ACC112 (cell line): ENCODE results near the gene CENPVL1.
"Not testable (repeated sequence)": the region's sequence is repeated elsewhere in the genome, so short reads cannot be mapped to it uniquely, and the experiment has no call there.

ENCODE experiments used
- H2AFZ ChIP-seq: fragments of 200-600 bp; sonication (generic); one replicate; pipeline ENCODE4 v1.6.0; 2017; ENCODE audit warnings: antibody characterized with exemption, low read length; ENCODE audit not compliant: unreplicated experiment
- H3K27ac ChIP-seq: fragments of 200-600 bp; sonication (generic); 2 replicates; pipeline ENCODE4 v1.5.1; 2014; ENCODE audit warnings: low read depth, mild to moderate bottlenecking, antibody characterized with exemption, low read length, moderate library complexity
- H3K27me3 ChIP-seq: fragments of 200-600 bp; sonication (generic); 2 replicates; pipeline ENCODE4 v1.6.1; 2014; ENCODE audit warnings: mild to moderate bottlenecking, antibody characterized with exemption, low read length, moderate library complexity, mixed read lengths; ENCODE audit not compliant: insufficient read depth
- H3K36me3 ChIP-seq: fragments of 200-600 bp; sonication (generic); 2 replicates; pipeline ENCODE4 v1.6.1; 2016; ENCODE audit warnings: mild to moderate bottlenecking, antibody characterized with exemption, low read length, moderate library complexity, mixed read lengths; ENCODE audit not compliant: insufficient read depth
- H3K4me1 ChIP-seq: fragments of 200-600 bp; sonication (generic); one replicate; pipeline ENCODE4 v1.6.1; 2016; ENCODE audit warnings: low read length, mixed read lengths; ENCODE audit not compliant: insufficient read depth, unreplicated experiment, control insufficient read depth
- H3K4me3 ChIP-seq: fragments of 200-600 bp; sonication (generic); 2 replicates; pipeline ENCODE4 v1.5.1; 2014; ENCODE audit warnings: mild to moderate bottlenecking, low read depth, low read length
- H3K79me2 ChIP-seq: fragments of 200-600 bp; sonication (generic); one replicate; pipeline ENCODE4 v1.6.0; 2016; ENCODE audit warnings: low read length; ENCODE audit not compliant: control insufficient read depth, unreplicated experiment, insufficient read depth

Gene CENPVL1

GRCh38 chrX:51710277-51711164 lies at the start of gene CENPVL1:
TSS of gene CENPVL1 (plus strand) at chrX:51710512. CDS start at chrX:51710512, 0 bp downstream.
- not testable (repeated sequence) for H3K4me3 ChIP-seq, H3K36me3 ChIP-seq, H3K79me2 ChIP-seq, H3K27ac ChIP-seq, H3K27me3 ChIP-seq, H2AFZ ChIP-seq, H3K4me1 ChIP-seq

GRCh38 chrX:51665981-51666380 lies 44.3 kb upstream of the CENPVL1 start:
- no peaks in the 10 kb centered on the region for H3K79me2 ChIP-seq
- no peaks in the 10 kb centered on the region for H3K4me1 ChIP-seq
- H3K27ac ChIP-seq = no peak overlapping the region
- no peak overlapping the region for H2AFZ ChIP-seq
- H3K4me3 ChIP-seq = no peak overlapping the region
- no peaks in the 10 kb centered on the region for H3K27me3 ChIP-seq
- no peaks in the 10 kb centered on the region for H3K36me3 ChIP-seq

GRCh38 chrX:51679689-51680433 lies 30.5 kb upstream of the CENPVL1 start:
- H3K36me3 ChIP-seq, H2AFZ ChIP-seq, H3K4me1 ChIP-seq, H3K27me3 ChIP-seq, H3K4me3 ChIP-seq, H3K27ac ChIP-seq, H3K79me2 ChIP-seq: not testable (repeated sequence)

GRCh38 chrX:51681808-51682719 lies 28.2 kb upstream of the CENPVL1 start:
- not testable (repeated sequence) for H3K4me1 ChIP-seq, H3K36me3 ChIP-seq, H3K27ac ChIP-seq, H3K4me3 ChIP-seq, H2AFZ ChIP-seq, H3K27me3 ChIP-seq, H3K79me2 ChIP-seq

- H2AFZ ChIP-seq, H3K4me1 ChIP-seq, H3K27ac ChIP-seq, H3K27me3 ChIP-seq, H3K36me3 ChIP-seq, H3K79me2 ChIP-seq, H3K4me3 ChIP-seq: not testable (repeated sequence)
These were observed 27.6 kb upstream of the CENPVL1 start, which contains the start of gene CENPVL2 for GRCh38 chrX:51682720-51683062. TSS of gene CENPVL2 (minus strand) at chrX:51682831. CDS start at chrX:51682831, 0 bp downstream.

GRCh38 chrX:51694254-51694653 lies 16.1 kb upstream of the CENPVL1 start:
- Histone ChIP-seq H3K27me3 (0 out of 2 replicates have a peak, but pooled peaks cover 8% of the 10 kb centered on the region), H3K4me1 (no peaks in the 10 kb centered on the region), H3K27ac (no peak overlapping the region), H3K79me2 (no peaks in the 10 kb centered on the region), H3K4me3 (no peak overlapping the region), H2AFZ (no peak overlapping the region), H3K36me3 (no peaks in the 10 kb centered on the region)

GRCh38 chrX:51697397-51697796 lies 12.9 kb upstream of the CENPVL1 start:
- Histone ChIP-seq H3K79me2 (no peaks in the 10 kb centered on the region), H3K36me3 (no peaks in the 10 kb centered on the region), H2AFZ (no peak overlapping the region), H3K27me3 (0 out of 2 replicates have a peak, but pooled peaks cover 8% of the 10 kb centered on the region), H3K4me1 (no peaks in the 10 kb centered on the region), H3K27ac (no peak overlapping the region), H3K4me3 (no peak overlapping the region)

GRCh38 chrX:51712943-51713647 lies 2.8 kb downstream of the CENPVL1 start:
- not testable (repeated sequence) for H3K4me1 ChIP-seq, H3K79me2 ChIP-seq, H2AFZ ChIP-seq, H3K36me3 ChIP-seq, H3K27me3 ChIP-seq, H3K4me3 ChIP-seq, H3K27ac ChIP-seq

GRCh38 chrX:51728202-51728601 lies 17.9 kb downstream of the CENPVL1 start:
- H3K27ac ChIP-seq = no peak overlapping the region
- no peak overlapping the region for H2AFZ ChIP-seq
- H3K79me2 ChIP-seq = no peaks in the 10 kb centered on the region
- no peak overlapping the region for H3K4me3 ChIP-seq
- no peaks in the 10 kb centered on the region for H3K4me1 ChIP-seq
- peaks cover 5% of the 10 kb centered on the region for H3K27me3 ChIP-seq
- H3K36me3 ChIP-seq = no peaks in the 10 kb centered on the region

GRCh38 chrX:51737091-51737490 lies 26.8 kb downstream of the CENPVL1 start:
- H3K4me1 ChIP-seq = no peaks in the 10 kb centered on the region
- no peak overlapping the region for H2AFZ ChIP-seq
- no peaks in the 10 kb centered on the region for H3K36me3 ChIP-seq
- H3K27ac ChIP-seq = no peak overlapping the region
- no peaks in the 10 kb centered on the region for H3K79me2 ChIP-seq
- H3K27me3 ChIP-seq = peaks cover 30% of the 10 kb centered on the region
- no peak overlapping the region for H3K4me3 ChIP-seq
